ENCODE results near the gene GSC.
"Not testable (repeated sequence)": the region's sequence is repeated elsewhere in the genome, so short reads cannot be mapped to it uniquely, and the experiment has no call there.

GSC gene

GRCh38 chr14:94769391-94770250, at the start of gene GSC:
Gene GSC, minus strand, starts transcription at chr14:94770113. Its CDS starts 98 bp downstream, at chr14:94770015.
- no peak for DNase-seq

GRCh38 chr14:94819531-94819930, 49.6 kb upstream of the GSC start:
- DNase-seq = no peak

- no peak for DNase-seq
Measured at GRCh38 chr14:94816113-94816512, 46.2 kb upstream of the GSC start.

GRCh38 chr14:94805680-94806288, 35.9 kb upstream of the GSC start:
- no peak for DNase-seq

GRCh38 chr14:94801225-94801624, 31.3 kb upstream of the GSC start:
- DNase-seq = no peak

GRCh38 chr14:94800764-94801163, 30.9 kb upstream of the GSC start:
- DNase-seq = not testable (repeated sequence)

- DNase-seq = no peak
Measured at GRCh38 chr14:94797887-94798286, 28.0 kb upstream of the GSC start.

GRCh38 chr14:94796278-94796677, 26.4 kb upstream of the GSC start:
- DNase-seq = no peak

GRCh38 chr14:94795372-94795771, 25.5 kb upstream of the GSC start:
- DNase-seq = no peak

- no peak for DNase-seq
Measured at GRCh38 chr14:94793901-94794300, 24.0 kb upstream of the GSC start.

GRCh38 chr14:94787655-94788054, 17.7 kb upstream of the GSC start:
- DNase-seq = no peak

GRCh38 chr14:94787092-94787491, 17.2 kb upstream of the GSC start:
- DNase-seq = no peak

GRCh38 chr14:94780536-94781399, 10.9 kb upstream of the GSC start:
- no peak for DNase-seq

- no peak for DNase-seq
Measured at GRCh38 chr14:94779713-94780112, 9.8 kb upstream of the GSC start.

GRCh38 chr14:94775871-94776210, 5.9 kb upstream of the GSC start:
- DNase-seq = no peak

- no peak for DNase-seq
Measured at GRCh38 chr14:94775091-94775870, 5.4 kb upstream of the GSC start.

GRCh38 chr14:94774344-94775090, 4.6 kb upstream of the GSC start:
- DNase-seq = no peak

GRCh38 chr14:94773655-94774343, 3.9 kb upstream of the GSC start:
- no peak for DNase-seq

- no peak for DNase-seq
Measured at GRCh38 chr14:94773061-94773648, 3.2 kb upstream of the GSC start.

- DNase-seq = no peak
Measured at GRCh38 chr14:94772548-94772947, 2.6 kb upstream of the GSC start.

- DNase-seq = no peak
Measured at GRCh38 chr14:94771906-94772490, 2.1 kb upstream of the GSC start.
